NCI-H187 treated with DMSO at 0.1 percent for 48 hours (cell line): ENCODE results near the gene HS6ST1.

Experiments used
- DNase-seq: peaks from one replicate; lab custom pipeline; 2025; lab: John Stamatoyannopoulos, UW

Gene HS6ST1

GRCh38 chr2:128237911-128238697, 80.6 kb downstream of the HS6ST1 start:
- DNase-seq, result no peak

DNA sequence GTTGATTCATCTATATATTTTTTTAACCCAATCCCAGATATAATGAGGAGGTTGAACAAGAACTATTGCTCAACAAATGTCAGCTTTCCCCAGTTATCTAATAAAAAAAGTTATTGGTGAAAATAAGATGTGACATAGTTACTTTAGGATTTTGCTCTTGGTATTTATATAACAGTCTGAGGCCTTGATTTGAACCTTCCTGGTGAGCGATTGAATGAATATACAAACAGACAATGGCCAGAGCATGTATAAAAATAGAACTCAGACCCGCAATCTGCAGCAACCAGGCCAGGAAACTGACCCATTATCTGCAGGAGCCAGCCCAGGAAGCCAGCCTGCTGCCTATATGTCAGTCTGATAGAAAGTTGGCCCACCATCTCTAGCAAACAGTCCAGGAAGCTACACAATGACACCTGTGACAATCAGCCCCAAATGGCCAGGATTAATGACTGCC, 81.6 kb downstream of the HS6ST1 start:
- DNase-seq, result no peak

- no peak for DNase-seq
Measured at GRCh38 chr2:128236491-128237035, 82.1 kb downstream of the HS6ST1 start.

- no peak for DNase-seq
Measured at GRCh38 chr2:128235581-128235980, 83.1 kb downstream of the HS6ST1 start.

GRCh38 chr2:128234613-128235012, 84.1 kb downstream of the HS6ST1 start:
- DNase-seq, result no peak

DNA sequence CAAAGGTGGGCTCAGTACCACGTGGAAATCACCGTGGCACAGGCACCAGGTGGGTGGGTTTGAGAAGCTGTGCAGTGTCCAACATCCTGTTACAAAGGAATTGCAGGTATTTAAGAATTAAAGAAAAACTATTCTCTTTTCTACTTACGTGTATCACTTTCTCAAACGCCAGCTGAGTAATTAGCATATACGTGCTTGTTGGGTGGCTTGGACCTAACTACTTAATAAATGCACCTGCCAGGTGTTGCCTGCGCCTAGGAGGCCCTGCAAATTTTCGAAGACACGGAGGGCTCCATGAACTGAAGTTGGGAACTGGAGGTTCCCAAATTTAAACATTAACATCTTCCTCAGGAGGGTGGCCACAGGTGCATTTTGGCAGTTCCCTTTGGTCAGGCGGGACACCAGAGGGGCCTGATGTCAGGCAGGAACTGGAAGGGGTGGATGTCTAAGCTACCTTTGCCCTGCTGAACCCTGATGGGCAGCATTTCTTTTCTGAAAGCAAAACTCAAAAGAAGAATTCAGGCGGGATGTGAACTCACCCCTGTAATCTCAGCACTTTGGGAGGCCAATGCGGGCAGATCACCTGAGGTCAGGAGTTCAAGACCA, 84.8 kb downstream of the HS6ST1 start:
- no peak for DNase-seq

DNA sequence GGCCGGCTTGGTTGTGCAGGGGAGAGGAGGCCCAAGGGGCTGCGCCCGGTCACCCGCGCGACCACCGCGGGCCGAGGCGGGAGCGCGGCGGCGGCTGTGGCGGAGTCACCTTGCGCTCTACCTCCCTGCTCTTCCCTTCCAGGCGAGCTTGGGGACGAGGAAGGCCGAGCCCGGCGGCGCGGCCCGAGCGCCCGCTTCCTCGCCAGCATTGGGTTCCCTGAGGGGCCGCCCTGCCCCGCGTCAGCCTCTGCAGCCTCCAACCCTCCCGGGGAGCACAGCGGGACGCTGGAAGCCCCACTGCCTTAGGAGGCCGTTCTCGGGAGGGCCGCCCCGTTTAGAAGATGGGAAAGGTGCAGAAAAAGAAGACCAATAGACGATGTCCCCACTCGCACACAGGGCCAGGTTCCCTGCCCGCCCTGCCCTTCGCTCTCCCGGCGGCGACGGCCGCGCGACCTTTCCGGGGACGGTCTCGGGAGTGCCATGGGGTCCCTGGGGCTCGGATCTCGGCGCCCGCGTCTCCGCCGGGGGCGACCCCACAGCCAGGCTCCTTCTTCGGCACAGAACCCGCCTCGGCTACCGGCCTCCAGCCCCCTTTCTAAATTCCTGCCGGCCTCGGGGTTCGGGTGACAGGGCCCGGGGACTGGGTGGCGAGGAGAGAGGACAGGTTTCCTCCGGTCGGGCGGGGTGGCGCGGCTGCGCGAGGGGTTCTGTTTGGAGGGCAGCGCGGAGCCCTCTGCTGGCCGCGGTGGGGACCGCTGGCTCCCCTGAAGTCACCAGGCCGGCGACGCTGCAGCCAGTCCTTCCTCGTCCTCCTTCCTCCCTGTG, 85.5 kb downstream of the HS6ST1 start:
- DNase-seq, result peak; percentile 7

DNA sequence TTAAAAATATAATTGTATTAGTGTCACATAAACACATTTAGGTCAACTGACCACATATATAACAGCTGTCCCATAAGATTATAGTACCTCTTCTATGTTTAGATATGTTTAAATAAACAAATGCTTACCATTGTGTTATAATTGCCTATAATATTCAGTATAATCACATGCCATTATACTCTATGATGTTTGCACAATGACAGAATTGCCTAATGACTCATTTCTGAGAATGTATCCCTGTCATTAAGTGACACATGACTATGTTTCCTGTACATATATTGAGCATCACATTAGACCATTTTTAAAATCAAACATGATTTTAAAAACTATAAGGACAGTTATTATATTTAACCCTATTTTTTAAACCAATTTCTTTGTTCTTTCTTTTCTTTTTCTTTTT, 89.8 kb downstream of the HS6ST1 start:
- no peak for DNase-seq

DNA sequence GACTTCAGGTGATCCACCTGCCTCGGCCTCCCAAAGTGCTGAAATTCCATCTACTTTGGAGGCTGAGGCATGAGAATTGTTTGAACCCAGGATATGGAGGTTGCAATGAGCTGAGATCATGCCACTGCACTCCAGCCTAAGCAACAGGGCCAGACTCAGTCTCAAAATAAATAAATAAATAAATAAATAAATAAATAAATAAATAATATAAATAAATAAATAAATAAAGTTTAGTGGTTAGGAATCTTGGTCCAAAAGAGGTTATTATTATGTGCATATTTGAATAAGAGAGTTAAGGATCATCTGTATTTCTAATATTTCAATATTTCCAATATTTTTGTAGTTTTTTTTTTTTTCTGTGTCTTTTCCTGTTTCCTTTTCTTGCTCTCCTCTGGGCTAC, 90.8 kb downstream of the HS6ST1 start:
- DNase-seq, result no peak

DNA sequence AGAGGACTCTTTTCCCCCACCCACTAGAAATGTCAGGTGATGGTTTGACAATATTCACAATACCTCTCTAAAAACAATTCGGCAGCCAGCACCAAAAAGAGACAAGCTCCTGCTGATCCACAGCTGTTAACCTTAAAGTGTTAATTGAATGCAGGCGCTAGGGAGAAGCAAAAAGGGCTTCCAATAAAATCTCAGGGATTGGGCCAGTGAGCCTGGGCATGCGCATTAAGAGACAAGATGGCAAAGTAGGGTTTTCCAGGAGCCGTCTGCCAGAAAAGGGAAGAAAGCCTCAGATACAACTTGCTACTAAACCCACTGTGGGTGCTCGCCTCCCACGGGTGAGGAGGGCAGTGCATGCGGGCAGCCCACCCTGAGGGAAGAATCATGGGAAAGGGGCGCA, 98.8 kb downstream of the HS6ST1 start:
- DNase-seq, result no peak

DNA sequence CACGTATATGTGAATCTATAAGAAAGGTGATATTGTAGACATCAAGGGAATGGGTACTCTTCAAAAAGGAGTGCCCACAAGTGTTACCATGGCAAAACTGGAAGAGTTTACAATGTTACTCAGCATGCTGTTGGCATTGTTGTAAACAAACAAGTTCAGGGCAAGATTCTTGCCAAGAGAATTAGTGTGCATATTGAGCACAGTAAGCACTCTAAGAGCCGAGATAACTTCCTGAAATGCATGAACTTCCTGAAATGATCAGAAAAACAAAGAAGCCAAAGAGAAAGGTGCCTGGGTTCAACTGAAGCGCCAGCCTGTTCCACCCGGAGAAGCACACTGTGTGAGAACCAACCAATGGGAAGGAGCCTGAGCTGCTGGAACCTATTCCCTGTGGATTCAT, 101.0 kb downstream of the HS6ST1 start:
- no peak for DNase-seq

- DNase-seq, result no peak
Measured at GRCh38 chr2:128215897-128216642, 102.6 kb downstream of the HS6ST1 start.
